ENCODE measurements around the gene LRRC7. TPM values are rescaled to one million over a fixed set of nuclear protein-coding genes. Genes with fewer than 3 reads are reported as not detected.
"Not testable (repeated sequence)": the region's sequence is repeated elsewhere in the genome, so short reads cannot be mapped to it uniquely, and the experiment has no call there.

Gene LRRC7
- polyA plus RNA-seq, 1 donor from 2014 or later, result 141 TPM

DNA sequence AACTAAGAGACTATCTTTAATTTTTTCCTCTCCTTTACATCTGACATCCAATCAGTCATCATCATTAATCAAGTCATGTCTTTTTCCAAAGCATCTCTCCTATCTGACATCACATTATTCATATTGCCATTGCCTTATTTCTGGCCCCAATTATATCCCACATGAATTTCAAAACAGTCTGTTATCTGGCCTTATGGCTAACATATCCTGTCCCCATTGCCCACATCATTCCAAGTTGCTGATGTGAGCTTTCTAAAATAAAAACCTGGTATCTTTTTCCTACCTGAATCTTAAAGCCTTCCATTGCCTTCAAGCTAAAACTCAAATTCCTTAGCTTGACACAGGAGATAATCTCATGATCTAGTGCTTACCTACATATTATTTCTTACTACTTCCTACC lies 353.8 kb downstream of the LRRC7 start:
- Histone ChIP-seq H3K9me3 (ENCODE audit: low read length) (no peaks in the 10 kb centered on the region), H3K27me3 (ENCODE audit: insufficient read depth, low read depth, low read length) (no peaks in the 10 kb centered on the region), H3K36me3 (ENCODE audit: insufficient read depth, low read length) (no peaks in the 10 kb centered on the region), H3K4me3 (ENCODE audit: low read length) (no peak overlapping the region), H3K27ac (ENCODE audit: low read length) (no peak overlapping the region), H4K20me1 (ENCODE audit: insufficient read depth) (no peaks in the 10 kb centered on the region), H3K9ac (ENCODE audit: low read length) (no peak overlapping the region), H3K4me2 (ENCODE audit: low read length) (no peak overlapping the region), H3K79me2 (replicated peaks; ENCODE audit: insufficient read depth, low read length) (no peaks in the 10 kb centered on the region), H3K9me2 (ENCODE audit: insufficient read depth, low read length) (no peaks in the 10 kb centered on the region), H3F3A (ENCODE audit: insufficient read depth, low read length, poor library complexity, severe bottlenecking) (no peaks in the 10 kb centered on the region), H2AFZ (ENCODE audit: low read depth, low read length) (no peak overlapping the region)
- no peak for TF ChIP-seq SMC3 (conservative IDR thresholded peaks at IDR 0.05; ENCODE audit: poor library complexity)
- TF ChIP-seq TAF1 (IDR thresholded peaks at IDR 0.05; ENCODE audit: low read depth), result no peak
- TF ChIP-seq MXI1 (conservative IDR thresholded peaks at IDR 0.05; ENCODE audit: poor library complexity, severe bottlenecking), result no peak
- TF ChIP-seq EP300 (conservative IDR thresholded peaks at IDR 0.05; ENCODE audit: poor library complexity, severe bottlenecking), result no peak
- TF ChIP-seq, protein P1, sequence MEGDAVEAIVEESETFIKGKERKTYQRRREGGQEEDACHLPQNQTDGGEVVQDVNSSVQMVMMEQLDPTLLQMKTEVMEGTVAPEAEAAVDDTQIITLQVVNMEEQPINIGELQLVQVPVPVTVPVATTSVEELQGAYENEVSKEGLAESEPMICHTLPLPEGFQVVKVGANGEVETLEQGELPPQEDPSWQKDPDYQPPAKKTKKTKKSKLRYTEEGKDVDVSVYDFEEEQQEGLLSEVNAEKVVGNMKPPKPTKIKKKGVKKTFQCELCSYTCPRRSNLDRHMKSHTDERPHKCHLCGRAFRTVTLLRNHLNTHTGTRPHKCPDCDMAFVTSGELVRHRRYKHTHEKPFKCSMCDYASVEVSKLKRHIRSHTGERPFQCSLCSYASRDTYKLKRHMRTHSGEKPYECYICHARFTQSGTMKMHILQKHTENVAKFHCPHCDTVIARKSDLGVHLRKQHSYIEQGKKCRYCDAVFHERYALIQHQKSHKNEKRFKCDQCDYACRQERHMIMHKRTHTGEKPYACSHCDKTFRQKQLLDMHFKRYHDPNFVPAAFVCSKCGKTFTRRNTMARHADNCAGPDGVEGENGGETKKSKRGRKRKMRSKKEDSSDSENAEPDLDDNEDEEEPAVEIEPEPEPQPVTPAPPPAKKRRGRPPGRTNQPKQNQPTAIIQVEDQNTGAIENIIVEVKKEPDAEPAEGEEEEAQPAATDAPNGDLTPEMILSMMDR (IDR thresholded peaks at IDR 0.05; ENCODE audit: poor library complexity, severe bottlenecking), result no peak
- TF ChIP-seq, protein P2, sequence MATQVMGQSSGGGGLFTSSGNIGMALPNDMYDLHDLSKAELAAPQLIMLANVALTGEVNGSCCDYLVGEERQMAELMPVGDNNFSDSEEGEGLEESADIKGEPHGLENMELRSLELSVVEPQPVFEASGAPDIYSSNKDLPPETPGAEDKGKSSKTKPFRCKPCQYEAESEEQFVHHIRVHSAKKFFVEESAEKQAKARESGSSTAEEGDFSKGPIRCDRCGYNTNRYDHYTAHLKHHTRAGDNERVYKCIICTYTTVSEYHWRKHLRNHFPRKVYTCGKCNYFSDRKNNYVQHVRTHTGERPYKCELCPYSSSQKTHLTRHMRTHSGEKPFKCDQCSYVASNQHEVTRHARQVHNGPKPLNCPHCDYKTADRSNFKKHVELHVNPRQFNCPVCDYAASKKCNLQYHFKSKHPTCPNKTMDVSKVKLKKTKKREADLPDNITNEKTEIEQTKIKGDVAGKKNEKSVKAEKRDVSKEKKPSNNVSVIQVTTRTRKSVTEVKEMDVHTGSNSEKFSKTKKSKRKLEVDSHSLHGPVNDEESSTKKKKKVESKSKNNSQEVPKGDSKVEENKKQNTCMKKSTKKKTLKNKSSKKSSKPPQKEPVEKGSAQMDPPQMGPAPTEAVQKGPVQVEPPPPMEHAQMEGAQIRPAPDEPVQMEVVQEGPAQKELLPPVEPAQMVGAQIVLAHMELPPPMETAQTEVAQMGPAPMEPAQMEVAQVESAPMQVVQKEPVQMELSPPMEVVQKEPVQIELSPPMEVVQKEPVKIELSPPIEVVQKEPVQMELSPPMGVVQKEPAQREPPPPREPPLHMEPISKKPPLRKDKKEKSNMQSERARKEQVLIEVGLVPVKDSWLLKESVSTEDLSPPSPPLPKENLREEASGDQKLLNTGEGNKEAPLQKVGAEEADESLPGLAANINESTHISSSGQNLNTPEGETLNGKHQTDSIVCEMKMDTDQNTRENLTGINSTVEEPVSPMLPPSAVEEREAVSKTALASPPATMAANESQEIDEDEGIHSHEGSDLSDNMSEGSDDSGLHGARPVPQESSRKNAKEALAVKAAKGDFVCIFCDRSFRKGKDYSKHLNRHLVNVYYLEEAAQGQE (IDR thresholded peaks at IDR 0.05; ENCODE audit: borderline replicate concordance), result no peak
- TF ChIP-seq EZH2 (IDR thresholded peaks at IDR 0.05; ENCODE audit: borderline replicate concordance, insufficient read depth, low read length, poor library complexity, severe bottlenecking), result no peak
- TF ChIP-seq RAD21 (conservative IDR thresholded peaks at IDR 0.05), result no peak
- no peak for TF ChIP-seq POLR2AphosphoS5 (IDR thresholded peaks at IDR 0.05)

DNA sequence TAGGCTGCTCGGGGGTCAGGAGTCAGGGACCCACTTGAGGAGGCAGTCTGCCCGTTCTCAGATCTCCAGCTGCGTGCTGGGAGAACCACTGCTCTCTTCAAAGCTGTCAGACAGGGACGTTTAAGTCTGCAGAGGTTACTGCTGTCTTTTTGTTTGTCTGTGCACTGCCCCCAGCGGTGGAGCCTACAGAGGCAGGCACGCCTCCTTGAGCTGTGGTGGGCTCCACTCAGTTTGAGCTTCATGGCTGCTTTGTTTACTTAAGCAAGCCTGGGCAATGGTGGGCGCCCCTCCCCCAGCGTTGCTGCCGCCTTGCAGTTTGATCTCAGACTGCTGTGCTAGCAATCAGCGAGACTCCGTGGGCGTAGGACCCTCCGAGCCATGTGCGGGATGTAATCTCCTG lies 360.5 kb downstream of the LRRC7 start:
- not testable (repeated sequence) for H2AFZ ChIP-seq (ENCODE audit: low read depth, low read length); H3K79me2 ChIP-seq (replicated peaks; ENCODE audit: insufficient read depth, low read length); H4K20me1 ChIP-seq (ENCODE audit: insufficient read depth); H3K9me3 ChIP-seq (ENCODE audit: low read length); H3K36me3 ChIP-seq (ENCODE audit: insufficient read depth, low read length); H3F3A ChIP-seq (ENCODE audit: insufficient read depth, low read length, poor library complexity, severe bottlenecking); H3K4me2 ChIP-seq (ENCODE audit: low read length); H3K4me3 ChIP-seq (ENCODE audit: low read length); H3K9me2 ChIP-seq (ENCODE audit: insufficient read depth, low read length); H3K27me3 ChIP-seq (ENCODE audit: insufficient read depth, low read depth, low read length); H3K9ac ChIP-seq (ENCODE audit: low read length); H3K27ac ChIP-seq (ENCODE audit: low read length)

Data from neural cell (in vitro differentiated cells).